ACC112 (cell line): ENCODE measurements around the gene GPRC5D.

Source experiments
- H2AFZ ChIP-seq: fragments of 200-600 bp; sonication (generic); one replicate; pipeline ENCODE4 v1.6.0; 2017; ENCODE audit warnings: antibody characterized with exemption, low read length; ENCODE audit not compliant: unreplicated experiment
- H3K27ac ChIP-seq: fragments of 200-600 bp; sonication (generic); 2 replicates; pipeline ENCODE4 v1.5.1; 2014; ENCODE audit warnings: low read depth, mild to moderate bottlenecking, antibody characterized with exemption, low read length, moderate library complexity
- H3K27me3 ChIP-seq: fragments of 200-600 bp; sonication (generic); 2 replicates; pipeline ENCODE4 v1.6.1; 2014; ENCODE audit warnings: mild to moderate bottlenecking, antibody characterized with exemption, low read length, moderate library complexity, mixed read lengths; ENCODE audit not compliant: insufficient read depth
- H3K36me3 ChIP-seq: fragments of 200-600 bp; sonication (generic); 2 replicates; pipeline ENCODE4 v1.6.1; 2016; ENCODE audit warnings: mild to moderate bottlenecking, antibody characterized with exemption, low read length, moderate library complexity, mixed read lengths; ENCODE audit not compliant: insufficient read depth
- H3K4me1 ChIP-seq: fragments of 200-600 bp; sonication (generic); one replicate; pipeline ENCODE4 v1.6.1; 2016; ENCODE audit warnings: low read length, mixed read lengths; ENCODE audit not compliant: insufficient read depth, unreplicated experiment, control insufficient read depth
- H3K4me3 ChIP-seq: fragments of 200-600 bp; sonication (generic); 2 replicates; pipeline ENCODE4 v1.5.1; 2014; ENCODE audit warnings: mild to moderate bottlenecking, low read depth, low read length
- H3K79me2 ChIP-seq: fragments of 200-600 bp; sonication (generic); one replicate; pipeline ENCODE4 v1.6.0; 2016; ENCODE audit warnings: low read length; ENCODE audit not compliant: control insufficient read depth, unreplicated experiment, insufficient read depth

GPRC5D gene

DNA sequence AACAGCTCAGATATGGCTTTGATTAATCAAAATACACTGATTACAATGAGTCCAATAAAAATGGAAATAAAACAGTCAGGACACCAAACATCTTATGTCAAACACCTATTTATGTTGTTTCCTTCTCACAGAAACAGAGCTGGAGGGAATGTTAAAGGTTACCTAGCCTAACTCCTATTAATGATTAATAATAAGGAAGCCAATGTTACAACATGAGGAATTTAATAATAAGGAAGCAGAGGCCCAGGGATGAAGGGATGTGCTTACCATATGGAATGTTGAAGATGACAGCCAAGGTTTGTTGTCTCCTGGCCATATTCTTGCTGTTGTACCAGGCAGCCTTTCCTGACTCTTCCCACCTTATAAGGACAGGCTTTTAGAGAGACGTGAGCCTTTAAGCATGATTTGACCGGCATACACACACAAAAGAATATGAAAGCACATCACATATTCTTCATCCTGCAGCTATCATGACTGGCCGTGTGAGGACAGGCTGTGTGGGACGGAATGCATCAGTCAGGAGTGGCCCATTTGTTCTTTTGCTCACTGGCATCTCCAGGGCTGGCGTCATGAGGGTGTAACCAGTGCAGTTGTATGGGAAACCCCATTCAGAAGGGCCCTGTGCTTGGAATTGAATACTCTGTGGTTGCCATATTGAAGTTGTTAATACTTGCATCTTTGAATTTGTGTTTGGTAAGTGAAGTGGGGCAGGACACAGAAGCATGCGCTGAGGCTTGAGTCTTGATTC is 3.1 kb upstream of the GPRC5D start:
- no peaks in the 10 kb centered on the region for H3K27me3 ChIP-seq
- no peaks in the 10 kb centered on the region for H3K4me1 ChIP-seq
- no peak overlapping the region for H3K4me3 ChIP-seq
- no peak overlapping the region for H3K27ac ChIP-seq
- H3K36me3 ChIP-seq: no peaks in the 10 kb centered on the region
- H2AFZ ChIP-seq: no peak overlapping the region
- no peaks in the 10 kb centered on the region for H3K79me2 ChIP-seq

DNA sequence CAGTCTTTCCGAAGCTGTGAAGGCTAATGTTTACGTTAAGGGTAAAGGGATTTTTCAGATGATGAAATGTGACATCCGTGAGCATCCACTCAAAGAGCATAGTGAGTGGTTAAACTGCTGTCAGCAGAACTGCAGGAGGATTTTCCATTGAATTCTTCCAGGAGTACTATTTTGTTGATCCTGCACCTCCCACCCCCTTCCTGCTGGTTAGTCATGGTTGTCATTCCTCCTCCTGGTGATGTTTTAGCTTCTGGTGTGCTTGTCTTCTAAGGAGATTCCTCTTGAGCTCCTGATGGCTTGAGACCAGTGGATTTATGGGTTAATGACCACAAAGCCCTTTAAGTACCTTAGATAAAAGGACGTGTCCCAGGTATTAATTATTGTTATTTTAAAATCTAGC is 2.4 kb upstream of the GPRC5D start:
- H2AFZ ChIP-seq: no peak overlapping the region
- no peak overlapping the region for H3K27ac ChIP-seq
- H3K4me1 ChIP-seq: no peaks in the 10 kb centered on the region
- H3K79me2 ChIP-seq: no peaks in the 10 kb centered on the region
- no peak overlapping the region for H3K4me3 ChIP-seq
- no peaks in the 10 kb centered on the region for H3K36me3 ChIP-seq
- no peaks in the 10 kb centered on the region for H3K27me3 ChIP-seq

DNA sequence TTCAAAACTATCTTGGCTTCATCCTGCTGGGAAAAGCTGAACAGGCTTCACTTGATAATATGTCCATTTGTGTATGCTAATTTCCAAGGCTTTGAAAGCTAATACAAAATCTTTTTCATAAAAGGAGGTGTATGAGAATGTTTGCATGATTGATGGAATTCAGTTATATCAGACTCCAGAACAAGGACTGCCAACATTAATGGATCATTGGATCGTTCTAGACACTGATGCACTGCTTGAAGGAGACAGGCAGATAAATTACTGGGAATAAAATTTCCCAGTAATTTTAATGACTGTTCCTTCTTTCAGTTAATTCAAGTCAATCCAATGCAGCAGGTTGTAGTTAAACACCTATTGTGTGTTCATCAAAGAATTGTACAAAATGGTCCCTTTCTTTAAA is 466 bp downstream of the GPRC5D start:
- Histone ChIP-seq H3K36me3 (no peaks in the 10 kb centered on the region), H3K4me3 (no peak overlapping the region), H3K27me3 (no peaks in the 10 kb centered on the region), H3K79me2 (no peaks in the 10 kb centered on the region), H2AFZ (no peak overlapping the region), H3K4me1 (no peaks in the 10 kb centered on the region), H3K27ac (no peak overlapping the region)

DNA sequence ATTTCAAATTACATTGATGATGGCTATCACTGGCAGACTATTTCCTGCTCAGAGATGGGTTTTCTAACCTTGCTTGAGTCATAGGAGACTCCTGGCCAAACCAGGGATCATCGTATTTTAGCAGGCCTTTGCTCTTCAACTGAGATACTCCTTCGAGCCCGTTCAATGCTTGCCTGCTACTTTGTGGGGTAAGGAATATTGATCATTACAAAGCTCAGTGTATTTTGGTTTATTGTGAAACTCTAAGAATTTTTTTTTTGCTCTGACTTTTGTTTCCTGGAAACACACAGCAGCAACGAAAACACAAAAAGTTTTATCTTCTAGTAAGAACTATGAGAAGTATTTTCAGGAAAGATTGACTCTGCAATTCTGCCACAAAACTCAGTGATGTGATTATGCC is 4.1 kb downstream of the GPRC5D start:
- Histone ChIP-seq H3K27me3 (no peaks in the 10 kb centered on the region), H3K4me3 (no peak overlapping the region), H3K4me1 (peaks cover 5% of the 10 kb centered on the region), H3K27ac (no peak overlapping the region), H2AFZ (no peak overlapping the region), H3K36me3 (no peaks in the 10 kb centered on the region), H3K79me2 (no peaks in the 10 kb centered on the region)

DNA sequence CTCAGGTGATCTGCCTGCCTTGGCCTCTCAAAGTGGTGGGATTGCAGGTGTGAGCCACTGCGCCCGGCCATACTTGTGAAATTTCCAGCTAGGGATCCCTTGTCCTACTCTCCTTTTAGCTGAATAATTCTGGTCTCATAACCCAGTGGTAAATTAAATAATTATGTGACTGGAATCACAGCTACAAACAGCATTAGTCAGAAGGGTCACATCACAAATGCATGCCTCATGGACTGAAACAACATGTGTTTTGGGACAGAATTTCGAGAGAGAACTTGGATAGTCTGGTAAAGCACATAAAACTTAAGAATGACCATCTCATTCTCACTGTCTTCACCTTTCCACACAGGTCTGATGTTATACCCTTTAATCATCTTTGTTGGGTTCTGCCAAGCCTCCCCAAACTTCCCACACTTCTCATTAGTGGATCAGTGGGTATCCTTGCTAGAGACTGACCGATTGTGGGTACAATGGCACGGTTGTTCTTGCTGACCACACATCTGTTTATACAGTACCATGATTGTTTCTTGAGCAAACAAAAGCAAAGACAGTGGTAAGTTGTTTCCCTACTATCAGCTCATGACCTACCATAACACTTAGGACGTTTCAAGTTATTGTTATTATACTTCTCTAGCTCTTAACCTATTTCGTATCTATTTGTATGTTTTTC is 5.1 kb downstream of the GPRC5D start:
- no peak overlapping the region for H3K27ac ChIP-seq
- peaks cover 5% of the 10 kb centered on the region for H3K4me1 ChIP-seq
- H2AFZ ChIP-seq: no peak overlapping the region
- no peak overlapping the region for H3K4me3 ChIP-seq
- no peaks in the 10 kb centered on the region for H3K36me3 ChIP-seq
- H3K79me2 ChIP-seq: no peaks in the 10 kb centered on the region
- no peaks in the 10 kb centered on the region for H3K27me3 ChIP-seq

DNA sequence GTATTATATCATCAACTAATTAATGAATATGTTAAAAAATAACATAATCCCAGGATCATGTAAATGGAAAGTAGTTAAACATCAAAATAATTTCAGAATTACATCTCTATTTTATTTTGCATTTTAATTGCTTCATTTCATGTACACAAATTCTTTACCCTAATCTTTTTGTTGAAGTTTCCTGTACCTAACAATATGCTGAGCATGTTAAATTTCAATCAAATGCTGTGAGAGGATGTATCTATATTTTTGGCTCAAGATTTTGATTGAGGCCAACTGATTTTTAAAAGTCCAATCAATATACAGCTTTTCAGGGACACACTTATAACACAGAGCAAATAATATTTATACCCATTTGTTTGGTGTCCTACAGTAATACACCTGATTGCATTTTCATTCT is 6.4 kb downstream of the GPRC5D start:
- Histone ChIP-seq H3K4me3 (no peak overlapping the region), H3K4me1 (peaks cover 5% of the 10 kb centered on the region), H3K79me2 (no peaks in the 10 kb centered on the region), H3K27me3 (no peaks in the 10 kb centered on the region), H3K36me3 (no peaks in the 10 kb centered on the region), H2AFZ (no peak overlapping the region), H3K27ac (no peak overlapping the region)

GRCh38 chr12:12943586-12944260 is 8.2 kb downstream of the GPRC5D start:
- no peaks in the 10 kb centered on the region for H3K79me2 ChIP-seq
- H3K4me3 ChIP-seq: no peak overlapping the region
- H3K36me3 ChIP-seq: no peaks in the 10 kb centered on the region
- H3K27me3 ChIP-seq: no peaks in the 10 kb centered on the region
- H3K27ac ChIP-seq: no peak overlapping the region
- H3K4me1 ChIP-seq: peaks cover 5% of the 10 kb centered on the region
- H2AFZ ChIP-seq: no peak overlapping the region

- Histone ChIP-seq H3K36me3 (no peaks in the 10 kb centered on the region), H3K79me2 (no peaks in the 10 kb centered on the region), H3K27ac (no peak overlapping the region), H2AFZ (no peak overlapping the region), H3K27me3 (no peaks in the 10 kb centered on the region), H3K4me3 (no peak overlapping the region), H3K4me1 (peaks cover 5% of the 10 kb centered on the region)
Measured at GRCh38 chr12:12941450-12942350, 10.3 kb downstream of the GPRC5D start.

DNA sequence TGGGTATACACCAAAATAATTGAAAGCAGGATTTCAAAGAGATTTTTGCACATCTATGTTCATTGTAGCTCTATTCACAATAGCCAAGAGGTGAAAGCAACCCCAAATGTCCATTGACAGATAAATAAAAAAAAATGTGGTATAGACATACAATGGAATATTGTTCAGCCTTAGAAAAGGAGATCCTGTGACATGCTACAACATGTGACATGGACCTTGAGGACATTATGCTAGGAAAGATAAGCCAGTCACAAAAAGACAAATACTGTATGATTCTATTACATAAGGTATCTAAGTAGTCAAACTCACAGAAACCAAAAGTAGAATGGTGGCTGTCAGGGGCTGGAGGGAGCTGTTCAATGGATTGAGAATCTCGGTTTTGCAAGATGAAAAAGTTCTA is 12.1 kb downstream of the GPRC5D start:
- H3K4me3 ChIP-seq: no peak overlapping the region
- no peak overlapping the region for H2AFZ ChIP-seq
- no peak overlapping the region for H3K27ac ChIP-seq
- no peaks in the 10 kb centered on the region for H3K79me2 ChIP-seq
- peaks cover 5% of the 10 kb centered on the region for H3K4me1 ChIP-seq
- no peaks in the 10 kb centered on the region for H3K36me3 ChIP-seq
- no peaks in the 10 kb centered on the region for H3K27me3 ChIP-seq

DNA sequence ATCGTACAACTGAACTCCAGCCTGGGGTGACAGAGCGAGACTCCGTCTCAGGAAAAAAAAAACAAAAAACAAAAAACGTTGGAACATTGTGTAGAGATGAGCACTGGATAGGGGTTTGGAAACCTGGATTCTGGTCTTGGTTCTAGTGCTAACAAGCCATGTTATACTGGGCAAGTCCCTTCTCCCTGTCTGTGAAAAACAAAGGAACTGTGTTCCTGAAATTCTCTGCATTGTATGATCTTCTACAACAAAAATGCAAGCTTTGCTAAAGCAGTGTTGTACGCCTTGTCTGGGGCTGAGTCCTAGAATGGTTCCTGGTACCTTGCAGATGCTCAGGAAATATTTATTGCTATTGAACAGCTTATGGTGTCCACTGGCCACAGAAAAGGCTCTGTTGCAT is 13.4 kb downstream of the GPRC5D start:
- H3K27me3 ChIP-seq: no peaks in the 10 kb centered on the region
- no peaks in the 10 kb centered on the region for H3K79me2 ChIP-seq
- H3K36me3 ChIP-seq: no peaks in the 10 kb centered on the region
- H3K27ac ChIP-seq: no peak overlapping the region
- no peak overlapping the region for H3K4me3 ChIP-seq
- peaks cover under 1% of the 10 kb centered on the region for H3K4me1 ChIP-seq
- H2AFZ ChIP-seq: no peak overlapping the region
